Stimulated activated CD4-positive, alpha-beta T cell treated with anti-CD3 and anti-CD28 coated beads, Interleukin-12 subunit alpha, Interleukin-12 subunit beta, amount 100 ng/mL, for 24 hours (primary cell): Measurements from ENCODE around the gene TBK1.

Experiments
- DNase-seq, 2 experiments: peaks; one replicate each; pipeline ENCODE4 v3.0.0-alpha.2; 2020; ENCODE audit warnings: low read depth in 2 of 2

Gene TBK1

DNA sequence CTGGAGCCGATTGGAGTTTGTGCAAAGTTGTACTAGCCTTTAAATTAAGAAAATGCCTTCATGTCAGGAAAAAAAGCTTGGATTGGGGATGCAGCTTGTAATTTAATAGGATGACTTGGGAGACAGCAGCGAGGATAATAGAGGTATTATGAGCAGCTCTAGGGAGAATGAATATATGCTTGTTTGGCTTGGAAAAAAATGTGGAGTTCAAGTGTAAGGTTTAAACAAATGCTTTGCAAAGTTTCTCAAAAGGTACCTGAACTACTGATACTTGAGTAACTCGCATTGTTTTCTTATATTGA lies 93.1 kb downstream of the TBK1 start:
- DNase-seq: no peak

DNA sequence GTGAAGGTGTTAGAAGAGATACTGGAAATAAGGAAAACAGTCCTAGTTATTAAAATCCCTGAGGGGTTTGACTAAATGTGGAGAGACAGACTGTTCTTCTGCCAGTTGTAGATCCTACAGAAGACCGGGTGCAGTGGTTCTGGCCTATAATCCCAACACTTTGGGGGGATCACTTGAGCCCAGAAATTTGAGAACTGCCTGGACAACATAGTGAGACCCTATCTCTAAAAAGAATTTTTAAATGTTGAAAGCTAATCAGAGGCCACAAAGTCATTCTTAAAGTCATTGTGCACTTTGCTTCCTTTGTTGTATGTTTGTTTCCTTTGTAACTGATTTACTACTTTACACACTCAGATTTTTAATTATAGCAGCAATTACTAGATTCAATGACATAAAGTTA lies 97.2 kb downstream of the TBK1 start:
- no peak for DNase-seq

DNA sequence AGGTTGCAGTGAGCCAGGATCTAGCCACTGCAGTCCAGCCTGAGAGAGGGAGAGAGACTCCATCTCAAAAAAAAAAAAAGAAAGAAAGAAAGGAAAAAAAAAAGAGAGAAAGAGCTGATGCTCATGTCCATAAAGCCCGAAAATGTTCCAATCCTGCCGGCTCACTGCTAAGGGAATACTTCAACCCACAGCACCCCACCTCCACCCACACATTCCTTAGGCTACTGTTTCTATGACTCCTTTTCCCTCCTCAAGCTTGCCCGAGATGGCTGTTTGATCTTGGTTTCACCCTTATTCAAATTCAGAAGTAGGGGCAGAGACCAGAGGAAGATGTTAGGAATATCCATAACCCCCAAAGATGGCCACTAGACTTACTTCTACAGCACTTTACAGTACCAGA lies 98.8 kb downstream of the TBK1 start:
- no peak for DNase-seq

DNA sequence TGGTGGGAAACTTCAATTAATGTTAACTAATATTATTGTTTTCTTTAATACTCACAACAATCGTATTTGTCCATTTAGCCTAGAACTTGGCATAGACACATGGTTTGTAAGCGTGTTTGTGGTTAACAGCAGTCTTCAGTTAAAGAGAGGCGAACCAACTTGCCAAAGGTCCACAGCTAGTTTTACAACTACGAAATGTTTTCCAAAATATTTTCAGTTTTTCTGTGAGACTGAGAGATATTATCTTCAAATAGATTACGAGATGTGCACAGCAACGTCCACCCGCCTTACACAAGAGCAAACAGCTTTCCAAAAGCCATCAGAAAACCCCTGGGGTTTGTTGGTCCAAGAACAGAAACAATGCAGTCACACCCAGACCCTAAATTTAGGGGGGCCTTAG lies 99.8 kb downstream of the TBK1 start:
- no peak for DNase-seq
